Measurements from ENCODE around the gene PSMC3. TPM values are rescaled to one million over a fixed set of nuclear protein-coding genes. Genes with fewer than 3 reads are reported as not detected.
A peak's percentile ranks its signal among the peaks of the same experiment; 100 is the strongest.

The PSMC3 gene
- 100 to 1,000 TPM; 104 to 129 TPM for total RNA-seq
- long read RNA-seq, donor 1, transcript PSMC3-212 (12 exons, 1,373 nt) = major isoform, 68 of 84 reads
- long read RNA-seq, donor 1, partial matches to known transcripts = 10 of 84 reads
- long read RNA-seq, donor 1, other reads (novel, unspliced or antisense) = 6 of 84 reads
- long read RNA-seq, donor 2, transcript PSMC3-212 (12 exons, 1,373 nt) = major isoform, 806 of 907 reads
- long read RNA-seq, donor 2, partial matches to known transcripts = 43 of 907 reads
- long read RNA-seq, donor 2, other reads (novel, unspliced or antisense) = 58 of 907 reads

DNA sequence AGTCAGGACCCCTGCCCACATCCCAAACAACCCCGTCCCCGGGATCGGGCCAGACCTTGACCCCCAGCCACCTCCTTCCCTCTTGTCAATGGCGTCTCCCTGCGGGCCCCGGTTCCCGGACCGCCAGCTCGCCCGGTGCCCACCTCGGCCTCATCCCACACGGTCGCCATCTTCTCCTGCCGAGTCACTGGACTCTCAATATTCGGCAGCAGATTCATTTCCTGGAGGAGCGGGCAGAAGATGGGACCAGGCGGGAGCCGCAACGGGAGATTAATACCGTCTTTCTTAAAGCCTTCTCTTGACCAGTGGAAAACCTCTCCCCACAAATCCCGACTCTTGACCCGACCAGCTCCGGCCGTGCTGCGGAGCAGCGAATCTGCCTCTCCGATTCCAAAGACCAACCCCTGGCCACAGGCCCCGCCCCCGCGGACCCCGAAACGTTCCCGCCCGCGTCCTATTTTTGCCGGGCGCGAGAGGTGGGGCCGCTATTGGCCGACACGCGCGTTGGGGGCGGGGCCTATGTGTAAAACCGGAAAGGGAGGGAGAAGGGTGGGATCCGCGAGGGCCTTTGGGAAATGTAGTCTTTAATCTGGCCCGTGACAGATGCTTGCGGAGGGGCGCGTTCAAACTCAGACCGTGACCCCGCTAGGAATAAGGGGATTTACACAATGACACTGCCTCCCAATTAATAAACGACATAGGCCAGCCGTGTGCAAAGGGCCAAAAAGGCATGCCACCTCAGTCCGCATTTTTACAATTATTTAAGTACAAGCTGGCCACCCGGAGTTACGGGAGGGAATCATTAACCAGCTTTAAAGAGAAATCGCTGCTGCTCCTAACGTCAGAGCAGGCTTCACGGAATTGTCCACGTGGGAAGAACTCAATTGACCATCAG is at the start of gene PSMC3:
Gene PSMC3, minus strand, starts transcription at position 378 of the 895 bp plus-strand sequence. Its CDS starts 160 bp downstream, at position 218.
- intact Hi-C loops (cut with DNase I) = no loop called here
- DNase-seq (ENCODE audit: low spot score) = peak; percentile 99

DNA sequence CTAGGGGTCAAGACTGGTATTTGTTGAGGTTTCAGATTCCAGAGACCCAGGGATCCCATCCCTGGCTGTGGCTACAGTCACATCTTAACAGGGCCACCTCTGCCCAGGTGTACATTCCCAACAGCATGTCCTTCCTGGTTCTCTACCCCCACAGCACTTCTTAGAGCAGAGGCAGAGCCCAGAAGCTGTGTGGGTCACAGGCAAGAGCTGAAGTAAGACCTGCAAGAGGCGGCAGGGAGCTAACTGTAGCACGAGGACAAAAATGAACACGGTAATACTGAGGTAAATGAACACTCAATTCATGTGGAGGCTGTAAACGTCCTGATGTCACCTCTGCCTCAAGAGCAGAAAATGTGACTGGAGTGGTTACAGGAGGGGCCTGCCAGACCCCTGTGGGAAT is 44.4 kb upstream of the PSMC3 start:
- intact Hi-C loops (cut with DNase I) = no loop called here

DNA sequence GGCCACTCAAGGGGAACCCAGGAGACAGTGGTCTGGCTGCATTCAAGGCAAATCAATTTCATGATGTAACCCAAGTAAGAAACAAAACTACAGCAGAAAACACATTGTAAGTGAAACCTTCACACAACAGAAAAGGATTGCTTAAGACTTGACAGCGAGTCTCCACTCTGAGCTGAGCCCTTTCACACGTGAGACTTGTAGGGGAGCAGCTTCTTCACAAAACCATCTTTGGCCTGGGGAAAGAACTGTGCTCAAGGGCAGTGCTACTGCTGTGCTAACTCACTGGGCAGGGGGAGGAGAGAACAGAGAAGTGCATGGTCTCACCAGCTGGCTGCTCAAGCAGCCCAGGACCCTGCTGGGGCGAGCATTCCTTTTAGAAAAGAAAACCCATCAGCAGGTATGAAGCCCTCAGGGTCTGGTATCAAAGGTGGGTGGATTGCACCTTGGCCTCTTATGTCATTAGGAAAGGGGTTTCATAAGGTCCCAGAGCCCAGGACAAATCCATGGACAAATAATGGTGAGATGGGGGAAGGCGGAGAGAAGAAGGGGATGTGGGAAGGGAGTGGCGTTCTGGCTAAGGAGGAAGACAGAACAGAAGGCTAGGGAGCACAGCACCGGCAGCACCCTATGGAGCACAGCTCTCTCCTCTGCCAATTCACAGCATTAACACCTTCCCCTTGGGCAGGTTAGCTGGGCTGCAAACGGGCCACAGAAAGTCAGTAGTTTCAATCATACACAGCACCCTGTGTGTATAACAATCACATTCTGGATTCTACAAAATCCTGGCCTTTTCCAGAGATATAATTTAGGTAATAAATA is 43.3 kb upstream of the PSMC3 start:
- no peak for DNase-seq (ENCODE audit: low spot score)
- intact Hi-C loops (cut with DNase I) = no loop called here

More for the DNA sequence above, 44.4 kb upstream of the PSMC3 start:
- DNase-seq (ENCODE audit: low spot score) = no peak

DNA sequence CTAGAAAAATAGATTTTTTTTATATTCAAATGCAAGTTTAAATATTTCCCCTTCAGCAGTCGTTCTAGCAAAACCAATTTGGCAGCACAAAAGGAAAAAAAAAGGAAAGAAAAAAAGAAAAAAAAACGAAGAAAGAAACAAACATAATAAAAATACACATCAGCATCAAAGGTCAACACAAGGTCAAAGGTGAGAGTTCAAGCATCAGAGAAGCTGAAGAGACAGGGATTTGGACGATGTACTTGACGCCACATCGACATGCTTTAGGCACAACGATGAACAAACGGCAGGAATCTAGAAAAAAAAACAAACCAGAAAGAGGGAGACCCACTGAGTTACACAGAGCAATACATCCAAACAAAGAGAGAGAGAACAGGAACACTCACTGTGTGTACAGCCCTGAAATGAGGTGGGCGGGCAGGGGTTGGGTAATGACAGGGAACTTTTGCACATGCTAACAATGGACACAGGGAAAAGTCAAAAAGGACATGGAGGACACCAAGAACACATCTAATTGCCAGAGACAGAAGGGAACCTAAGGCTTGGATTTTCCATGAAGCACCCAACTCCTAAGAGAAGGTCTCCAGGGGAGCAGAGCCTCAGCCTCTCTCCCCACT is 42.5 kb upstream of the PSMC3 start:
- DNase-seq (ENCODE audit: low spot score) = no peak
- intact Hi-C loops (cut with DNase I) = no loop called here

DNA sequence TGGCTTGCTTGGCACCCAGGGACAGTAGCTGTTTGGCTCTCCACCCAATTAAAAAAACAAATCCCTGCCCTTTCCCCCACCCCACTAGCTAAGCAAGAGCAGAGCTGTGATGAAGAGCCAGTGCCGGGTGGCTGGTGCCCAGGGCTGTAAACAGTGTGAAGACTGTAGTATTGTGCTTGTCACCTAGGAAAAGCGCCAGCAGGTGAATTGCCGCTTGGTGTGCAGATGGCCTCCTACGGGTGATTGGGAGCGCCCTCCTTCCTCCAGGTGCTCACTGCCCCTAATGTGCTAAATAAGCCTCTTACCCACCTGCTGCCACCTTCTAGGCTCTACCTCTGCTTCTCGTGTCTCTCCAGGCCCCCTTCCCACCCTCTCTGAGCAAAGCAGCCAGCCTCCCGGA is 41.1 kb upstream of the PSMC3 start:
- peak; percentile 41 for DNase-seq (ENCODE audit: low spot score)
- intact Hi-C loops (cut with DNase I) = no loop called here

DNA sequence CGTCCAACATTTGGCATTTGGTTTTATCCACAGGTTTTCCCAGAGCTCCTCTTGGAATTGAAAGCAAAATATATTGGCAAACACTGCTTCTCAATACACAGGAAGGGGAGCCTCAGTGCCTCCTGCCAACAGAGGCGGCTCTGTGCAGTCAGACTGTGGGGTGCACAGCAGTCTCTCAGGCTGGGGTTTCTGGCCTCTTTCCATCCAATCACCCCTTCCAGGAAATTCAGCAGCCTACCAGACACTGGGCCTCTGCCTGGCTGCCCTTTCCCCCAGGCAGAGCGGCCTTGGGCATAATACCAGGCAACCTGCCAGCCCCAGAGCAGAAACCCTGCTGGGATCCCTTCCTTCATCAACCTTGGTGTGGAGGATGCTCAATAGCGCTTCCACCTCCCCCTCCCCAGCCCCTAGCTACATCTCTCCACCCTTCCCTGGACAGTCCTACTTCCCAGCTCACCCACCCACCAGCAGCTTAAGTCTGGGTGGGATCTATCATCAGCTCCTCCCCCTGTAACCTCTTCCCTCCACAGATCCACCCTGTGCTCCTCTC is 40.5 kb upstream of the PSMC3 start:
- DNase-seq (ENCODE audit: low spot score) = peak; percentile 62
- intact Hi-C loops (cut with DNase I) = no loop called here

DNA sequence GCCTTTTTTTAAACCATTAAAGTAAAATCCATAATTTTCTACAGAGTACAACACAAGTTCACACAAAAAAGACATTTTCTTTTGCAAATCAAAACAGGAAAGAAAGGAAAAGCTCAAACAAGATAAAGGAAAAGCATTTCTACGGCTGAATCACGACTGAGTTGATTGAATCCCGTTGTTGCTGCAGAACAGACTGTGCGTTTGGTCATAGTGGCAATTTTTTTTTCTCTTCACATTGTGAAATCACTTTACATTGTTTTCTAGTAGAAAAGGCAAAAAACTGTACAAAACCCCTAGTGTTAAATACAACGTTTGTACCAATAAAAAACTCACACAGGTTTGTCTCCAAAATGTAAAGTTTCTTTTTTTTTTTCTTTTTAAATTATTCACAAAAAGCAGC is 40.0 kb upstream of the PSMC3 start:
- intact Hi-C loops (cut with DNase I) = no loop called here
- no peak for DNase-seq (ENCODE audit: low spot score)

DNA sequence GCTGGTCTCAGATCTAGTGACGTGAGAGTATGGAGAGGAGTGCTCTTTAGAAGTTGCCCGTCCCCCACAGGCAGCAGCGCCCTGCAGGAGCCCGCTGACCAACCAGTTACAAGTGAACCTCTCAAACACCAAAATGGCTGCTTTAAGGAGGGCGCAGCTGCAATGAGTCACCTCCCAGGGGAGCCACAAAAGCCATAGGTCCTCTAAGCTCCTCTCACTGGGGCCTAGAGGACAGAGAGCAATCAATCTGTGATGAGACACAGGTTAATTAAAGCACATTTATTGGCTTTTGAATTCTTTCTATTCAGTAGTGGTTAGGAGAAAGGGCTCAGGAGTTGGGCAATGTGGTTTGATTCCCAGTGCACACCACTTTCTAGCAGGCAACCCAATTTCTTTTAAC is 38.2 kb upstream of the PSMC3 start:
- DNase-seq (ENCODE audit: low spot score) = peak; percentile 42
- intact Hi-C loops (cut with DNase I) = no loop called here

DNA sequence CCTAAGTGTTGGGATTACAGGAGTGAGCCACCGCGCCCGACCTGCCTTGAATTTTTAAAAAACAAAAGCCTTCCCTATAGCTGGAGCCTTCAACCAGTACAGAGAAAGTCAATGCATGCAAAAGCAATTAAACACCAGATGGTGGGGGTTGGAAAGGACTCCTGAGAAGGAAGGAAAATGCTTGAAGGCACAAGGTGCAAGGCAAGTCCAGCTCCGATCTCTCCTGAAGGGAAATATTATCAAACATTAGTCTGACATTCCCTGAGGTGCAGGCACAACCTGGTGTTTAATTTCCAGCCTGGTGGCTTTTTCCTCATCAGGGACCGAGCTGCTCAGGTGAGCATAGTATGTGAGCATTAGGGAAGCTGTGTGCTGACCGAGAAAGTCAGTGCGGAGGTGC is 35.6 kb upstream of the PSMC3 start:
- no peak for DNase-seq (ENCODE audit: low spot score)
- intact Hi-C loops (cut with DNase I) = no loop called here

DNA sequence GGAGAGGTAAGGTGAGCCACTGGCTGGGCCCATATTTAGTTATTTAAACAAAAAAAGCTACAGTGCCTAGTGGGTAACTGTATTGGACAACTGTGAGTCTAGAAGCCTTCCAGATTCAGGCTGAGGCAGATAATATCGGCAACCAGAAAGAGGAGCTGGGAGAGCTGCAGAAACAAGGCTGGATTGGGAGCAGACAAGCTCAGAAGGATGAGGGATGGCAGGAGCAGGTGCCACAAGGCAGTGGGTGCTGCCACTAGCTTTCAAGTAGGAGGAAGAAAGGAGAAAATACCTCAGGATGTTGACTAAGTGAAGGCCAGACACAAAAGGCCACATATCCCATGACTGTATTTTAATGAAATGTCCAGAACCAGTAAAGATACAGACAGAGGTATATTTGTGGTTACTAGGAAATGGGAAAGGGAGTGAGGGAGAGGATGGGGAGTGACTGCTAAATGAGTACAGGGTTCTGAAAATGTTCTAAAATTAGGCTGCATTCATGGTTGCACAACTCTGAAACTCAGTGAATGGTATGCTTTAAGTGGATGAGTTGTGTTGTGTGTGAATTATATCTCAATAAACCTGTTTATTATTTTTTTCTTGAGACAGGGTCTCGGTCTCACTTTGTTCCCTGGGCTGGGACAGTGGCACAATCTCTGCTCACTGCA is 34.5 kb upstream of the PSMC3 start:
- no peak for DNase-seq (ENCODE audit: low spot score)

DNA sequence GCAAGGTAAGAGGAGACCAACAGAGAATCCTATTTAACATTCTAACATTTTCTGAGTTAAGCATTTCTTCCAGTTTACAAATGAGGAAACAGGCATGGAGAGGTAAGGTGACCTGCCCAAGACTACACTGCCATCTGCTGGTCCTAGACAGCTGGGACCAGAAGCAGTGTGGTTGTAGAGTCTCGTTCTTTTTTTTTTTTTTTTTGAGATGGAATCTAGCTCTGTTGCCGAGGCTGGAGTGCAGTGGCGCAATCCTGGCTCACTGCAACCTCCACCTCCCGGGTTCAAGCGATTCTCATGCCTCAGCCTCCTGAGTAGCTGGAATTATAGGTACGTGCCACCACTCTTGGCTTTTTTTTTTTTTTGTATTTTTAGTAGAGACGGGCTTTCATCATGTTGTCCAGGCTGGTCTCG is 28.0 kb upstream of the PSMC3 start:
- DNase-seq (ENCODE audit: low spot score) = peak; percentile 91
- intact Hi-C loops (cut with DNase I) = loop anchor here in 1 of 2 donors (10.0 kb wide), 1 partner anchor 79 kb away; the partner anchor contains the start of gene SPI1

More for the DNA sequence above, 34.5 kb upstream of the PSMC3 start:
- intact Hi-C loops (cut with DNase I) = no loop called here

DNA sequence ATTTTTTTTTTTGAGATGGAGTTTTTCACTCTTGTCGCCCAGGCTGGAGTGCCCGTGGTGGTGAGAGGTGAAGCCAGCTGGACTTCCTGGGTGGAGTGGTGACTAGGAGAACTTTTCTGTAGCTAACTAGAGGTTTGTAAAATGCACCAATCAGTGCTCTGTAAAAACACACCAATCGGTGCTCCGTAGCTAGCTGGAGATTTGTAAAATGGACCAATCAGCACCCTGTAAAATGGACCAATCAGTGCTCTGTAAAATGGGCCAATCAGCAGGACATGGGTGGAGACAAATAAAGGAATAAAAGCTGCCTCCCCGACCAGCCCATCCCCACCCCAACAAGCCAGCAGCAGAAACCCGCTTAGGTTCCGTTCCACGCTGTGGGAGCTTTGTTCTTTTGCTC is 27.1 kb upstream of the PSMC3 start:
- no peak for DNase-seq (ENCODE audit: low spot score)
- intact Hi-C loops (cut with DNase I) = loop anchor here in 1 of 2 donors (10.0 kb wide), 1 partner anchor 79 kb away; the partner anchor contains the start of gene SPI1

DNA sequence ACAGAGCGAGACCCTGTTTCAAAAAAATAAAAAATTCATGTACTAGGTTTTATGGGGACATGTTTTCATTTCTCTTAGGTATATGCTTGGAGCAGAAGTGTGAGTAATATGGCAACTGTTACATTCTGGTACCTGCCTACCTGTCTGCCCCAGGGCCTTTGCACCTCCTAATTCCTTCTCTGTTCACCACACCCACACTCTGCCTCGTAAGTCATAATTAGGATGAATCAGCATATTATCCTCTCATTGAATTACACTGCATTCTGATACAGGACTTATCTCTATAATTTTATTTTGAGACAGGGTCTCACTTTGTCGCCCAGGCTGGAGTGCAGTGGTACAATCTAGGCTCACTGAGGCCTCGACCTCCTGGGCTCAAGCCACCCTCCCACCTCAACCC is 25.8 kb upstream of the PSMC3 start:
- intact Hi-C loops (cut with DNase I) = loop anchor here in 1 of 2 donors (10.0 kb wide), 1 partner anchor 77 kb away; the partner anchor contains the start of gene SPI1
- DNase-seq (ENCODE audit: low spot score) = no peak

DNA sequence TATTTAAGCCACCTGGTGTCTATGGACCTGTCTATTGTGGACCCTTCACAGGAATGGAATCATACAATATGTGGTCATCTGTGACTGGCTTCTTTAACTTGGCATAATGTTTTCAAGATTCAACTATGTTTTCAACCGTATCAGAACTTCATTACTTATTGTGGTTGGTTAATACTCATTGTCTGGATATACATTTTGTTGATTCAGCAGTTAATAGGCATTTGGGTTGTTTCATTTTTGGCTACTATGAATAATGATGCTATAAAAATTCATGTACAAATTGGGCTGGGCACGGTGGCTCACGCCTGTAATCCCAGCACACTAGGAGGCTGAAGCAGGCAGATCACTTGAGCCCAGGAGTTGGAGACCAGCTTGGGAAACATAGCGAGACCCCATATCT is 25.2 kb upstream of the PSMC3 start:
- no peak for DNase-seq (ENCODE audit: low spot score)
- intact Hi-C loops (cut with DNase I) = loop anchor here in 1 of 2 donors (10.0 kb wide), 1 partner anchor 77 kb away; the partner anchor contains the start of gene SPI1

DNA sequence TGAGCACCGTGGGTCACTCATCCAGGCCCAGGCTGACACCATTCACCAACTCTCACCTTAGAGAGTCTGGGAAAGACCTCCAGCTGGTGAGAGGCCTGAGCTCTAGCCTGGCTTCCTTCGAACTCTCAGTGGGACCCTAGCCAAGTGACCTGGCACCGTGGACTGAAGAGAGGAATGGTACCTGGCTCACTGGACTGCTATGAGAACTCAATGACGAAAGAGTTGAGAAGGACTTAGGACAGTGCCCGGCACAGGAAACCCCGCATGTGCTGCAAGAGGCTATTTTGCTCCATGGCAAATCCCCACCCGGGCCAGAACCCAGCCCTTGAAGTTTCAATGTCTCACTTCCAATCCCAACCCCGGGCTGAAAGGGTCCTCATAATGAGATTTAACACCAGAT is 23.3 kb upstream of the PSMC3 start:
- intact Hi-C loops (cut with DNase I) = loop anchor here in 1 of 2 donors (5.0 kb wide), 1 partner anchor 77 kb away; no protein-coding TSS in a partner anchor
- no peak for DNase-seq (ENCODE audit: low spot score)

DNA sequence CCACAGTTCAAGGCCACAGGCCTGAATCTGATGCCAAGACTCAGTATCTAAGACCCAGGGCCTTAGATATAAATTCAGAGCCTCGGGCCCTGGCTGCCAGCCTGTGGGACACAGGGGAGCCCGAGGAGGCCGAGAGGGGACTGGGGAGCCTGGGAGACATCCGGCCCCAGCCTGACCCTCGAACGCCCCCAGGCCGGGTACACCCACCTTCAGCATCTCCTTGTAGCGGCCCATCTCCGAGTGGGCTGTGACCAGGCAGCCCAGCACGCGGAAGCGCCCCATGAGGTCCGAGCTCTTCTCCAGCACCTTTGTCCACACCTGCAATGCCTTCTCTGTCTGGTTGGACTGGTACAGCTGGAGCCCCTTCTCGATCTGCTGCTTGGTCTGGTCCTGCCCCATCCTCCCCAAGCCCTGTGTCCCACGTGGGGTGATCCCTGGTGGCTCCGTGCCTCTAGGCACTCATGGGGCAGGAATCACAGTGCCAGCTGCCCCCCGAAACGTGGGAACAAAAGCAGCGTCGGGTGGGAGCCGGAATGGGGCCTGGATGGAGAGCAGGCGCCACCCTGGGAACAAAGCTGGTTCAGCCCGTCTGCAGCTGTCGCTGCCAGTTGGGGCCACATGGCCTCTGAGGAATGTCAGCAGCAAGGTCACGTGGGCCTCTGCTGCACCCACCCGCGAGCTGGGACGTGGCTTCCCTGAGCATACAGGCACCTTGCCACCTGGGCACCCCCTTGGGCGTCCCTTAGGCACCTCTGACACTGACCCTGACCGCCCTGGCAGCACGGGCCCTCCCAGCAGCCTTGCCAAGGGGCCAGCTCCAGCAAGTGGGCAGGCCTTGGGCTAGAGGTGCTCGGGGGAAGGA is 22.6 kb upstream of the PSMC3 start, which contains the start of gene RAPSN:
Gene RAPSN, minus strand, starts transcription at position 571 of the 862 bp plus-strand sequence. Its CDS starts 172 bp downstream, at position 399.
- no peak for DNase-seq (ENCODE audit: low spot score)
- intact Hi-C loops (cut with DNase I) = loop anchor here in 1 of 2 donors (5.0 kb wide), 1 partner anchor 76 kb away; no protein-coding TSS in a partner anchor

DNA sequence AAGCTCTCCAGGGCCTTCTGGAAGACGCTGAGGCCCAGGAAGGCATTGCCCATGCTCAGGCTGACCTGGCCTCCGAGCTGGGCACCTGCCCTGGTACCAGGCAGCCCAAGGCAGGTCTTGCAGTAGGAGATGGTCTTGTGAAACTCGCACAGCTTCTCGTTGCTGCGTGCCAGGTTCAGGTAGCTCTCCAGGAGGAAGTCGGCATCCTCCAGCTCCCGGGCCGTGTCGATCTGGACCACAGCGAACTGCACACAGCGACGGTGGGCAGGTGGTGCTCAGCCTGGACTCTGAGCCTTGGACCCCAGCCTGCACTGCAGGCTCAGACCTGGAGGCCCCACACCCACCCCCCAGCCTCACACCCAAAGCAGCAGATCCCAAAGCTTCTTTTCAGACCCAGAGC is 21.7 kb upstream of the PSMC3 start:
- no peak for DNase-seq (ENCODE audit: low spot score)
- intact Hi-C loops (cut with DNase I) = loop anchor here in 1 of 2 donors (5.0 kb wide), 1 partner anchor 76 kb away; no protein-coding TSS in a partner anchor
